Measurements from ENCODE around the gene ZNF365.
A peak's percentile ranks its signal among the peaks of the same experiment; 100 is the strongest.

The ZNF365 gene, protein sequence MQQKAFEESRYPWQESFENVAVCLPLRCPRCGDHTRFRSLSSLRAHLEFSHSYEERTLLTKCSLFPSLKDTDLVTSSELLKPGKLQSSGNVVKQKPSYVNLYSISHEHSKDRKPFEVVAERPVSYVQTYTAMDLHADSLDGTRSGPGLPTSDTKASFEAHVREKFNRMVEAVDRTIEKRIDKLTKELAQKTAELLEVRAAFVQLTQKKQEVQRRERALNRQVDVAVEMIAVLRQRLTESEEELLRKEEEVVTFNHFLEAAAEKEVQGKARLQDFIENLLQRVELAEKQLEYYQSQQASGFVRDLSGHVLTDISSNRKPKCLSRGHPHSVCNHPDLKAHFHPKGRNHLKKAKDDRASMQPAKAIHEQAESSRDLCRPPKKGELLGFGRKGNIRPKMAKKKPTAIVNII

DNA sequence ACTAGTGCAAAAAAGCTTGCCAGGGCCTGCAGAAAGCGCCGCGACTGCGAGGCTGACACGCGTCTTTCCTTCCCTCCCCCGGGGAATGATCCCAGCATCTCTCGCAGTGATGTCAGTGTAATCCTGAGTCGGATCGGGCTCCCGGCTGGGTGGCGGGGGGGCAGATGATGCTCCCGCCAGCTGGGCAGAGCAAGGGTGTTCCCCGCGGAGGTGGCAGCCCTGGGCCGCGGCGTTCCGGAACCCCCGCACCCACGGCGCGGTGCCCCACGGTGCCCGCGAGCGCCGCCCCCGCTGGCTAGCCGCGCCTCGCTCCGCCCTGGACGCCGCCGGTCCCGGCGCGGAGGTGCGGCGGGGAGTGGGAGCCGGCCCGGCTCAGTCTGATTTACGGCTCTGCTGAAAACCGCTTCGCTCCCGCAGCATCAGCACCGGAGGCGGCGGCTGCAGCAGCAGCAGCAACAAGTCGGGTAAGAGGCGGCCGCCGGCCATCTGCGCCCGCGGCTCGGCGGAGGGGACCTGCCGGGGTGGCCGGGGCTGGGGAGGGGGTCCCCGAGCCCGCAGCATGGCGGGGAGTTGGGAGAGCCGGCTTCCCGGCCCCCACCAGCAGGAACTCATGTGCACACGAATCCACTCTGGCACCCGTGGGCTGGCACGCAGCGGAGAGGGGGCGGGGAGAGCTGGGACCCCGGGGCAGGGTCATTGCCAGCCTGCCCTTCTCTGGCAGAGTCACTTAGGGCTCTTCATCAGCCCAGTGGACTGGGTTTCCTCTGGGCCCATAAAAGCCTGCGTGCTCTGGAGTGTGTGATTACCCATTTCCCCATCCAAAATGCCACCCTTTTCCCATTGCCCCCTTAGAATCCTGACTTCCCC, at the start of gene ZNF365:
ZNF365 (plus strand) TSS at position 375 of the 867 bp plus-strand sequence. CDS start 1,825 bp downstream, outside the sequence.
- DNase-seq (ENCODE audit: low read depth) = peak; percentile 2
- H3K4me3 ChIP-seq (ENCODE audit: low read depth, low read length) = no peak within 1 kb of the TSS
- TF ChIP-seq, protein P1, sequence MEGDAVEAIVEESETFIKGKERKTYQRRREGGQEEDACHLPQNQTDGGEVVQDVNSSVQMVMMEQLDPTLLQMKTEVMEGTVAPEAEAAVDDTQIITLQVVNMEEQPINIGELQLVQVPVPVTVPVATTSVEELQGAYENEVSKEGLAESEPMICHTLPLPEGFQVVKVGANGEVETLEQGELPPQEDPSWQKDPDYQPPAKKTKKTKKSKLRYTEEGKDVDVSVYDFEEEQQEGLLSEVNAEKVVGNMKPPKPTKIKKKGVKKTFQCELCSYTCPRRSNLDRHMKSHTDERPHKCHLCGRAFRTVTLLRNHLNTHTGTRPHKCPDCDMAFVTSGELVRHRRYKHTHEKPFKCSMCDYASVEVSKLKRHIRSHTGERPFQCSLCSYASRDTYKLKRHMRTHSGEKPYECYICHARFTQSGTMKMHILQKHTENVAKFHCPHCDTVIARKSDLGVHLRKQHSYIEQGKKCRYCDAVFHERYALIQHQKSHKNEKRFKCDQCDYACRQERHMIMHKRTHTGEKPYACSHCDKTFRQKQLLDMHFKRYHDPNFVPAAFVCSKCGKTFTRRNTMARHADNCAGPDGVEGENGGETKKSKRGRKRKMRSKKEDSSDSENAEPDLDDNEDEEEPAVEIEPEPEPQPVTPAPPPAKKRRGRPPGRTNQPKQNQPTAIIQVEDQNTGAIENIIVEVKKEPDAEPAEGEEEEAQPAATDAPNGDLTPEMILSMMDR (IDR thresholded peaks at IDR 0.05; ENCODE audit: insufficient read depth, low read depth, low read length, missing control alignments) = no peak

- no peak for DNase-seq (ENCODE audit: low read depth)
- H3K4me3 ChIP-seq (ENCODE audit: low read depth, low read length) = no peak overlapping the region
- TF ChIP-seq, protein P1 (IDR thresholded peaks at IDR 0.05; ENCODE audit: insufficient read depth, low read depth, low read length, missing control alignments) = no peak
Measured at GRCh38 chr10:62326176-62326575, 48.0 kb upstream of the ZNF365 start.

GRCh38 chr10:62327885-62328284, 46.3 kb upstream of the ZNF365 start:
- no peak overlapping the region for H3K4me3 ChIP-seq (ENCODE audit: low read depth, low read length)
- TF ChIP-seq, protein P1 (IDR thresholded peaks at IDR 0.05; ENCODE audit: insufficient read depth, low read depth, low read length, missing control alignments) = no peak
- no peak for DNase-seq (ENCODE audit: low read depth)

DNA sequence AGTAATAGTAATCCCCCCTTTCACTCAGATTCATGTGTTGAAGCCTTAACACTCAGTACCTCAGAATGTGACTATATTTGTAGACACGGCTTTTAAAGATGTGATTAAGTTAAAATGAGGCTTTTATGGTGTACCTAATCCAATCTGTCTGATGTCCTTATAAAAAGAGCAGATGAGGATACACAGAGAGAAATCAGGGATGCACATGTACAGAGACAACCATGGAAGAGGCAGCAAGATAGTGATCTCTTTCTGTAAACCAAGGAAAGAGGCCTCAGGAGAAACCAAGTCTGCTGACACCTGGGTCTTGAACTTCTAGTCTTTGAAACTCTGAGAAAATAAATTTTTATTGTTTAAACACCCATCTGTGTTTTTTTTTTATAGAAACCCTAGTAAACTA, 44.0 kb upstream of the ZNF365 start:
- DNase-seq (ENCODE audit: low read depth) = no peak
- H3K4me3 ChIP-seq (ENCODE audit: low read depth, low read length) = no peak overlapping the region
- TF ChIP-seq, protein P1 (IDR thresholded peaks at IDR 0.05; ENCODE audit: insufficient read depth, low read depth, low read length, missing control alignments) = no peak

GRCh38 chr10:62332406-62332805, 41.8 kb upstream of the ZNF365 start:
- no peak overlapping the region for H3K4me3 ChIP-seq (ENCODE audit: low read depth, low read length)
- TF ChIP-seq, protein P1 (IDR thresholded peaks at IDR 0.05; ENCODE audit: insufficient read depth, low read depth, low read length, missing control alignments) = no peak
- no peak for DNase-seq (ENCODE audit: low read depth)

DNA sequence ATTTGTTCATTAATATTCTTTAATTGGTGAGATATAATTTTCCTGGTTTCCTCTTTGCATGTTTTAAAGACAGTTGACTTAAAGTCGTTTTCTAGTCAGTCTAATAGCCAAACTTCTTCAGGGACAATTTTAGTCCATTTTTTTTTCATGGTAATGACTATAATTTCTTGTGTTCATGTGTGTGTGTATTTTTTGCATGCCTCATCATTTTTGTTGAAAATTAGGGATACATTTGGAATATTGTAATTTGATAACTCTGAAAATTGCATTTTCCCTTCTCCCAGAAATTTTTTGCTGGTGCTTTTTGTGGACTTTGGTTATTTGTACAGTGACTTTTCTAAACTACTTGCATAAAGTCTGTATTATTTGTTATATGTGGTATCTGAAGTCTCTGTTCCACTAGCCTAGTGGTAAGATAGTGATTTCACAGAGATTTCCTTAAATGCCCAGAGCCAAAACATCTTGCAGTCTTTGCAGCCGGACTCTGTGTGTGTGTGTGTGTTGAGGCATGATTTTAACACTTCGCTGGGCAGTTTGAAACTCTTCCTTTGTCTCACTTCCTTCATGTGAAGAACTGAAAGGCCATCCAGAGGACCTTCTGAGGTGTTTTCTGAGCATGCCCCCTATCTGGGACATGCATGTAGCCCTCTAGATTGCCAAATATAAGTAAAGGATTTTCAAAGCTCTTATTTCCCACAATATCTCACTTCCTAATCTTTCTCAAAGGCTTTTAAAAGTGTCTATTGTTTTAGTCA, 40.9 kb upstream of the ZNF365 start:
- DNase-seq (ENCODE audit: low read depth) = peak; percentile 16
- TF ChIP-seq, protein P1 (IDR thresholded peaks at IDR 0.05; ENCODE audit: insufficient read depth, low read depth, low read length, missing control alignments) = no peak
- H3K4me3 ChIP-seq (ENCODE audit: low read depth, low read length) = no peak overlapping the region
